Endodermal cell (in vitro differentiated cells): ENCODE results near the gene ZNF234. TPM values are rescaled to one million over a fixed set of nuclear protein-coding genes. Genes with fewer than 3 reads are reported as not detected.

Source experiments
- DNase-seq: peaks from one replicate; pipeline ENCODE4 v3.0.0-alpha.2; 2017
- H3K27ac ChIP-seq: 2 replicates; pipeline ENCODE4 v1.5.1; 2013; ENCODE audit warnings: mild to moderate bottlenecking, low read depth, low read length, moderate library complexity
- H3K27me3 ChIP-seq: 2 replicates; pipeline ENCODE4 v1.6.1; 2013; ENCODE audit warnings: mild to moderate bottlenecking, low read length, moderate library complexity; ENCODE audit not compliant: insufficient read depth, control insufficient read depth, poor library complexity, severe bottlenecking
- H3K36me3 ChIP-seq: 2 replicates; pipeline ENCODE4 v1.7.0; 2013; ENCODE audit warnings: mild to moderate bottlenecking, low read length, moderate library complexity; ENCODE audit not compliant: control insufficient read depth, insufficient read depth
- H3K4me1 ChIP-seq: one replicate; pipeline ENCODE4 v1.7.0; 2013; ENCODE audit warnings: low read length; ENCODE audit not compliant: control insufficient read depth, insufficient read depth
- H3K4me3 ChIP-seq: 2 replicates; pipeline ENCODE4 v1.5.1; 2013; ENCODE audit warnings: mild to moderate bottlenecking, low read length, moderate library complexity
- H3K9ac ChIP-seq: 2 replicates; pipeline ENCODE4 v1.6.1; 2013; ENCODE audit warnings: mild to moderate bottlenecking, low read length, moderate library complexity; ENCODE audit not compliant: poor library complexity, severe bottlenecking; ENCODE audit errors: extremely low read depth
- H3K9me3 ChIP-seq: 2 replicates; pipeline ENCODE4 v1.6.1; 2013; ENCODE audit warnings: mild to moderate bottlenecking, low read length, moderate library complexity; ENCODE audit not compliant: control insufficient read depth
- H3K27ac Mint-ChIP-seq: 2 replicates; pipeline ENCODE4 v1.8.0; 2020; ENCODE audit warnings: mixed read lengths
- H3K27me3 Mint-ChIP-seq: 2 replicates; pipeline ENCODE4 v1.8.0; 2021; ENCODE audit warnings: mild to moderate bottlenecking, mixed read lengths; ENCODE audit not compliant: insufficient read depth
- H3K36me3 Mint-ChIP-seq: 2 replicates; pipeline ENCODE4 v1.8.0; 2020; ENCODE audit warnings: low read depth, mixed read lengths
- H3K4me1 Mint-ChIP-seq: 2 replicates; pipeline ENCODE4 v1.8.0; 2020; ENCODE audit warnings: mixed read lengths
- H3K4me3 Mint-ChIP-seq: 2 replicates; pipeline ENCODE4 v1.8.0; 2020; ENCODE audit warnings: mild to moderate bottlenecking, moderate library complexity, mixed read lengths
- H3K9me3 Mint-ChIP-seq: 2 replicates; pipeline ENCODE4 v1.8.0; 2020; ENCODE audit warnings: mild to moderate bottlenecking, mixed read lengths
- CTCF ChIP-seq: fragments of 200-600 bp; sonication (generic); conservative IDR thresholded peaks from 2 replicates; pipeline ENCODE4 v1.5.0; 2021; ENCODE audit warnings: antibody characterized with exemption, mild to moderate bottlenecking
- WGBS, 2 experiments: methylation state at CpG; one replicate each; pipeline versions ENCODE4 v1.1.5 to v1.1.7; 2013; ENCODE audit warnings: missing lambda C conversion rate in 2 of 2, mixed read lengths in 1 of 2; ENCODE audit not compliant: insufficient coverage in 1 of 2, insufficient read length in 1 of 2; 5-methylcytosine and 5-hydroxymethylcytosine counted together
- total RNA-seq, 2 donors: library from RNA; stranded (reverse); fragmentation: NEBNext Ultra II Directional in 1 of 2; extraction: Animal tissue kit (Norgen Biotek cat#: 25700) in 1 of 2; gene quantifications; 2 replicates in 1 of 2; 3 replicates in 1 of 2; pipeline ENCODE4 v1.2.1, GENCODE V29; 2021

The ZNF234 gene
- total RNA-seq, 2 donors from 2014 or later = 9.0 to 10.8 TPM

GRCh38 chr19:44176590-44176989, 35.2 kb downstream of the ZNF234 start:
- Mint-ChIP-seq H3K36me3 (peaks cover 68% of the 10 kb centered on the region), H3K27me3 (peaks cover under 1% of the 10 kb centered on the region), H3K4me1 (no peaks in the 10 kb centered on the region), H3K4me3 (no peak overlapping the region), H3K9me3 (peaks cover 74% of the 10 kb centered on the region), H3K27ac (no peak overlapping the region)
- peaks cover 58% of the 10 kb centered on the region for H3K9me3 ChIP-seq
- TF ChIP-seq CTCF = no peak
- no peak overlapping the region for H3K9ac ChIP-seq
- peak overlapping the region; percentile 25 for H3K4me3 ChIP-seq
- no peaks in the 10 kb centered on the region for H3K27me3 ChIP-seq
- H3K4me1 ChIP-seq = no peaks in the 10 kb centered on the region
- no peak for DNase-seq
- H3K27ac ChIP-seq = no peak overlapping the region
- 93 to 94% methylated on average over 3 of the region's 3 CpGs for WGBS, 2 experiments
- peaks cover 65% of the 10 kb centered on the region for H3K36me3 ChIP-seq

- no peak for DNase-seq
- Mint-ChIP-seq H3K36me3 (peaks cover 24% of the 10 kb centered on the region), H3K27me3 (peaks cover 13% of the 10 kb centered on the region), H3K4me3 (no peak overlapping the region), H3K27ac (no peak overlapping the region), H3K9me3 (peaks cover 40% of the 10 kb centered on the region), H3K4me1 (no peaks in the 10 kb centered on the region)
- Histone ChIP-seq H3K4me3 (no peak overlapping the region), H3K4me1 (no peaks in the 10 kb centered on the region), H3K9me3 (peaks cover 27% of the 10 kb centered on the region), H3K27me3 (peaks cover 3% of the 10 kb centered on the region), H3K36me3 (peaks cover 21% of the 10 kb centered on the region), H3K9ac (no peak overlapping the region), H3K27ac (no peak overlapping the region)
- TF ChIP-seq CTCF = no peak
Observed at GRCh38 chr19:44180968-44181367, 39.6 kb downstream of the ZNF234 start.

GRCh38 chr19:44182145-44182544, 40.8 kb downstream of the ZNF234 start:
- Histone ChIP-seq H3K9ac (no peak overlapping the region), H3K27ac (no peak overlapping the region), H3K36me3 (peaks cover 9% of the 10 kb centered on the region), H3K4me1 (no peaks in the 10 kb centered on the region), H3K27me3 (peaks cover 3% of the 10 kb centered on the region), H3K9me3 (peaks cover 15% of the 10 kb centered on the region), H3K4me3 (no peak overlapping the region)
- peaks cover 12% of the 10 kb centered on the region for H3K36me3 Mint-ChIP-seq
- WGBS, 2 experiments = 83 to 94% methylated on average over 2 to 10 of the region's 10 CpGs
- H3K27me3 Mint-ChIP-seq = peaks cover 17% of the 10 kb centered on the region
- DNase-seq = no peak
- H3K4me1 Mint-ChIP-seq = no peaks in the 10 kb centered on the region
- no peak overlapping the region for H3K27ac Mint-ChIP-seq
- H3K9me3 Mint-ChIP-seq = peaks cover 29% of the 10 kb centered on the region
- H3K4me3 Mint-ChIP-seq = no peak overlapping the region
- TF ChIP-seq CTCF = no peak
